H1 (cell line): ENCODE measurements around the gene EHBP1. TPM values are rescaled to one million over a fixed set of nuclear protein-coding genes. Genes with fewer than 3 reads are reported as not detected.

ENCODE experiments used
- CTCF ChIA-PET: fragments of 300-600 bp; sonication (Branson Sonifier 250); formaldehyde crosslinking; loops from one replicate; lab custom pipeline; 2021; ENCODE audit not compliant: partially characterized antibody; lab: Charles Lee
- POLR2A ChIA-PET: fragments of 300-600 bp; sonication (Branson Sonifier 250); formaldehyde crosslinking; loops from one replicate; lab custom pipeline; 2021; ENCODE audit warnings: inconsistent platforms; ENCODE audit not compliant: partially characterized antibody; lab: Charles Lee
- DNase-seq, 2 experiments: peaks; one replicate each; pipeline versions ENCODE4 v3.0.0 to v3.0.0-alpha.2; 2010 to 2022; ENCODE audit warnings: low spot score in 2 of 2, low read depth in 1 of 2, mixed read lengths in 1 of 2
- FAIRE-seq: peaks from 2 replicates; lab custom pipeline; 2011; peaks lifted over from hg19 to GRCh38; lab: Jason Lieb, UNC
- H2AFZ ChIP-seq: 2 replicates; pipeline ENCODE4 v1.8.1; 2012; ENCODE audit warnings: low read length, inconsistent platforms
- H2AK5ac ChIP-seq: 2 replicates; pipeline ENCODE4 v1.6.1; 2013; ENCODE audit warnings: low read depth, low read length
- H2BK120ac ChIP-seq: replicated peaks from 2 replicates; pipeline ENCODE3; 2013; ENCODE audit warnings: low read depth, low read length, inconsistent platforms
- H2BK12ac ChIP-seq: 2 replicates; pipeline ENCODE4 v1.6.1; 2013; ENCODE audit warnings: low read depth, low read length
- H2BK15ac ChIP-seq: 2 replicates; pipeline ENCODE4 v1.6.1; 2013; ENCODE audit warnings: low read length
- H2BK20ac ChIP-seq: 2 replicates; pipeline ENCODE4 v1.6.1; 2013; ENCODE audit warnings: low read length
- H2BK5ac ChIP-seq: 2 replicates; pipeline ENCODE4 v1.6.1; 2013; ENCODE audit warnings: low read depth, low read length
- H3K14ac ChIP-seq: 2 replicates; pipeline ENCODE4 v1.6.1; 2013; ENCODE audit warnings: inconsistent platforms; ENCODE audit not compliant: insufficient read length
- H3K18ac ChIP-seq: 2 replicates; pipeline ENCODE4 v1.6.1; 2013; ENCODE audit warnings: low read length; ENCODE audit errors: extremely low read depth
- H3K23ac ChIP-seq: 2 replicates; pipeline ENCODE4 v1.6.1; 2013; ENCODE audit warnings: inconsistent platforms; ENCODE audit not compliant: insufficient read length
- H3K23me2 ChIP-seq: 2 replicates; pipeline ENCODE4 v1.6.1; 2013; ENCODE audit warnings: low read depth, low read length
- H3K27ac ChIP-seq: 2 replicates; pipeline ENCODE4 v1.6.1; 2011; ENCODE audit warnings: low read depth, low read length, inconsistent platforms
- H3K27me3 ChIP-seq, 4 experiments: replicated peaks in 1 of 4; 1 replicate in 1 of 4; 2 replicates in 3 of 4; pipeline versions ENCODE4 v1.6.1 to v1.8.1; 2011 to 2013; ENCODE audit warnings: low read length in 3 of 4, mild to moderate bottlenecking in 3 of 4, inconsistent platforms in 2 of 4, mixed read lengths in 2 of 4, moderate library complexity in 1 of 4; ENCODE audit not compliant: control insufficient read depth in 3 of 4, insufficient read depth in 3 of 4; ENCODE audit errors: extremely low read depth in 1 of 4
- H3K36me3 ChIP-seq, 4 experiments: 2 replicates each; pipeline versions ENCODE4 v1.6.1 to v1.8.1; 2011 to 2013; ENCODE audit warnings: mild to moderate bottlenecking in 4 of 4, low read length in 3 of 4, moderate library complexity in 2 of 4, control low read depth in 1 of 4, inconsistent platforms in 1 of 4; ENCODE audit not compliant: insufficient read depth in 4 of 4, control insufficient read depth in 2 of 4
- H3K4ac ChIP-seq: replicated peaks from 2 replicates; pipeline ENCODE3; 2013; ENCODE audit warnings: low read length, low read depth, mixed read lengths, inconsistent platforms; ENCODE audit not compliant: insufficient read length
- H3K4me1 ChIP-seq, 4 experiments: replicated peaks in 1 of 4; 1 replicate in 1 of 4; 2 replicates in 3 of 4; pipeline versions ENCODE4 v1.6.1 to v1.8.1; 2011 to 2013; ENCODE audit warnings: low read length in 3 of 4, inconsistent platforms in 2 of 4, mixed read lengths in 1 of 4; ENCODE audit not compliant: insufficient read depth in 4 of 4, control insufficient read depth in 3 of 4
- H3K4me2 ChIP-seq, 2 experiments: 2 replicates each; pipeline versions ENCODE4 v1.6.1 to v1.8.1; 2011 to 2013; ENCODE audit warnings: low read depth in 2 of 2, low read length in 2 of 2, control low read depth in 1 of 2, inconsistent platforms in 1 of 2, mild to moderate bottlenecking in 1 of 2; ENCODE audit not compliant: insufficient read depth in 1 of 2
- H3K4me3 ChIP-seq, 4 experiments: fragments of 200-600, 300-600 bp in 1 of 4; sonication (generic), shearing (Covaris generic), sonication (Bioruptor Twin) in 1 of 4; 2 replicates each; pipeline versions ENCODE4 v1.5.1 to v1.8.1; 2011 to 2016; ENCODE audit warnings: low read length in 4 of 4, low read depth in 3 of 4, control low read depth in 2 of 4, inconsistent platforms in 2 of 4, mild to moderate bottlenecking in 2 of 4, mixed read lengths in 1 of 4, moderate library complexity in 1 of 4; ENCODE audit not compliant: insufficient read depth in 2 of 4; ENCODE audit errors: extremely low read depth in 1 of 4
- H3K56ac ChIP-seq: replicated peaks from 2 replicates; pipeline ENCODE3; 2013; ENCODE audit warnings: low read depth, mild to moderate bottlenecking, mixed read lengths, low read length, inconsistent platforms; ENCODE audit not compliant: insufficient read length
- H3K79me1 ChIP-seq: 2 replicates; pipeline ENCODE4 v1.6.1; 2013; ENCODE audit warnings: low read depth, low read length, control low read depth
- H3K79me2 ChIP-seq, 2 experiments: 2 replicates each; pipeline versions ENCODE4 v1.6.1 to v1.8.1; 2012 to 2013; ENCODE audit warnings: low read length in 2 of 2, mild to moderate bottlenecking in 2 of 2, inconsistent platforms in 1 of 2; ENCODE audit not compliant: insufficient read depth in 2 of 2, control insufficient read depth in 1 of 2
- H3K9ac ChIP-seq, 4 experiments: replicated peaks in 1 of 4; 1 replicate in 1 of 4; 2 replicates in 3 of 4; pipeline versions ENCODE4 v1.6.1 to v1.8.1; 2011 to 2013; ENCODE audit warnings: low read depth in 3 of 4, low read length in 3 of 4, control low read depth in 2 of 4, mild to moderate bottlenecking in 2 of 4, moderate library complexity in 2 of 4, inconsistent platforms in 1 of 4; ENCODE audit errors: extremely low read depth in 1 of 4
- H3K9me3 ChIP-seq, 2 experiments: 2 replicates each; pipeline versions ENCODE4 v1.6.1 to v1.8.1; 2012 to 2013; ENCODE audit warnings: mild to moderate bottlenecking in 2 of 2, moderate library complexity in 2 of 2, control low read depth in 1 of 2, inconsistent platforms in 1 of 2, low read depth in 1 of 2, low read length in 1 of 2, mixed read lengths in 1 of 2; ENCODE audit not compliant: insufficient read depth in 2 of 2
- H4K20me1 ChIP-seq, 2 experiments: replicated peaks in 1 of 2; 2 replicates each; pipeline versions ENCODE3 to v1.8.1; 2011 to 2013; ENCODE audit warnings: inconsistent platforms in 2 of 2, low read length in 2 of 2, mild to moderate bottlenecking in 1 of 2; ENCODE audit not compliant: insufficient read depth in 2 of 2, control insufficient read depth in 1 of 2
- H4K5ac ChIP-seq: 2 replicates; pipeline ENCODE4 v1.6.1; 2013; ENCODE audit warnings: low read length, low read depth, mixed read lengths, inconsistent platforms; ENCODE audit not compliant: insufficient read length
- H4K8ac ChIP-seq: 2 replicates; pipeline ENCODE4 v1.8.0; 2013; ENCODE audit warnings: mild to moderate bottlenecking, moderate library complexity, low read length, inconsistent platforms; ENCODE audit not compliant: insufficient read depth; ENCODE audit errors: extremely low read depth
- H4K91ac ChIP-seq: replicated peaks from 2 replicates; pipeline ENCODE3; 2013; ENCODE audit warnings: low read length, mixed read lengths, inconsistent platforms; ENCODE audit not compliant: insufficient read length
- RAD21 ChIP-seq, 2 experiments: IDR thresholded peaks in 1 of 2; conservative IDR thresholded peaks in 1 of 2; 2 replicates each; pipeline ENCODE4 v1.6.1; 2011; ENCODE audit warnings: low read depth in 2 of 2, low read length in 2 of 2, improper control_type of control experiment in 1 of 2, inconsistent platforms in 1 of 2, mild to moderate bottlenecking in 1 of 2, moderate library complexity in 1 of 2
- SP2 ChIP-seq: IDR thresholded peaks from 2 replicates; pipeline ENCODE4 v1.6.1; 2012; ENCODE audit warnings: mild to moderate bottlenecking, low read length, inconsistent platforms
- SUZ12 ChIP-seq: fragments of 200-600 bp; sonication (generic); IDR thresholded peaks from 2 replicates; pipeline ENCODE4 v1.6.1; 2012; ENCODE audit warnings: mild to moderate bottlenecking, inconsistent platforms, low read length, moderate library complexity, mixed read lengths
- ZNF274 ChIP-seq: IDR thresholded peaks from 2 replicates; pipeline ENCODE4 v1.7.0; 2012; ENCODE audit warnings: low read length, borderline replicate concordance; ENCODE audit errors: extremely low read depth
- WGBS, 2 experiments: shearing (Covaris generic) in 1 of 2; methylation state at CpG; one replicate each; pipeline versions ENCODE4 v1.1.6 to v1.1.7; 2013 to 2015; ENCODE audit warnings: low lambda C conversion rate in 2 of 2, mixed read lengths in 2 of 2, inconsistent platforms in 1 of 2, low coverage in 1 of 2, missing lambda C conversion rate in 1 of 2; ENCODE audit not compliant: insufficient replicate concordance in 2 of 2, insufficient coverage in 1 of 2, insufficient read length in 1 of 2; ENCODE audit errors: extremely low coverage in 1 of 2, missing lambda C conversion rate in 1 of 2; 5-methylcytosine and 5-hydroxymethylcytosine counted together
- polyA plus RNA-seq, 7 experiments: library from polyadenylated mRNA; depleted of rRNA in 3 of 7; stranded (reverse) in 5 of 7; unstranded in 2 of 7; fragments of >200 nt in 5 of 7; fragments of 200-250 nt in 2 of 7; gene quantifications; 1 replicate in 5 of 7; 2 replicates in 1 of 7; 4 replicates in 1 of 7; pipeline versions ENCODE4 v1.2.1 to v1.2.3, GENCODE V29; 2011 to 2013; ENCODE audit warnings: missing spikeins in 2 of 7, mixed read lengths in 2 of 7
- total RNA-seq: library from RNA; stranded (reverse); fragmentation: NEBNext Ultra II Directional; extraction: Animal tissue kit (Norgen Biotek cat#: 25700); gene quantifications from 2 replicates; pipeline ENCODE4 v1.2.1, GENCODE V29; 2021
- TF ChIP-seq, protein P1 (sequence below), 3 experiments: IDR thresholded peaks; 1 replicate in 2 of 3; 2 replicates in 1 of 3; pipeline versions ENCODE4 v1.5.1 to v1.6.1; 2011; ENCODE audit warnings: low read length in 3 of 3, mild to moderate bottlenecking in 3 of 3, inconsistent platforms in 2 of 3, low read depth in 1 of 3, moderate library complexity in 1 of 3; ENCODE audit not compliant: insufficient read depth in 1 of 3; ENCODE audit errors: control extremely low read depth in 1 of 3
- TF ChIP-seq, protein P2 (sequence below): IDR thresholded peaks from 2 replicates; pipeline ENCODE4 v1.6.1; 2012; ENCODE audit warnings: inconsistent platforms

EHBP1 gene
- total and polyA plus RNA-seq, 2 of the 8 experiments (the other 6 are each of a cell fraction or from before 2014, with no cell fraction given) = 12.0 to 64.1 TPM

DNA sequence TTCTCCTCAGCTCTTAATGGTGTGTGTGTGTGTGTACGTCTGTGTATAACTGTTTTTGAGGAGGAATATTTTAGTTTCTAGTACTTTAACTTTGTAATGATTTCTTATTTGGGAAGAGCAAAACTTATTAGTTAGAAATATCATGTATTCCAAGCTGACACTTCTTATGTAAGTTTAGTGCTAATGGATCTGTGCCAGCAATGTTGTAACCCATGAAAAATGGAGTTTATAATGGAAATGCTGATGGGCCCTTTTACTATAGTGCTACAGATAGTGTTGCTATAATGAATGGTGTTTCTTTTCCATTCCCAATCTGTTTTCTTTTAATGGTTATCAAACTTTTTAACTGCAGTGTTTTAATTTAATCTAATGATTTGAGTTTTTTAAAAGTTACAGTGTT, 295.3 kb downstream of the EHBP1 start:
- H2BK12ac ChIP-seq = no peak overlapping the region
- no peak overlapping the region for H3K23ac ChIP-seq
- no peak overlapping the region for H3K4ac ChIP-seq
- H3K14ac ChIP-seq = no peak overlapping the region
- no peak overlapping the region for H4K8ac ChIP-seq
- DNase-seq = no peak
- no peak overlapping the region for H2BK15ac ChIP-seq
- H3K79me2 ChIP-seq = no peaks in the 10 kb centered on the region
- H2AK5ac ChIP-seq = no peak overlapping the region
- H3K27me3 ChIP-seq = no peaks in the 10 kb centered on the region
- H3K18ac ChIP-seq = no peak overlapping the region
- no peak overlapping the region for H3K27ac ChIP-seq
- peaks cover 0 to 7% (median 3%) of the 10 kb centered on the region in 4 experiments; a peak in 4 of 8 replicates for H3K36me3 ChIP-seq
- peak overlapping the region in 1 of 4 experiments; percentile 34; a peak in 1 of 7 replicates for H3K9ac ChIP-seq
- H2BK5ac ChIP-seq = no peak overlapping the region
- no peak for FAIRE-seq
- no peak overlapping the region for H3K4me3 ChIP-seq
- H4K5ac ChIP-seq = no peak overlapping the region
- 82% methylated on average over 1 of the region's 1 CpG; no CpG with 5 or more reads in 1 of the 2 experiments for WGBS, 2 experiments
- ChIA-PET CTCF (no interaction called here), POLR2A (no interaction called here)
- H4K91ac ChIP-seq = no peak overlapping the region
- H3K4me1 ChIP-seq = no peaks in the 10 kb centered on the region
- no peaks in the 10 kb centered on the region for H3K23me2 ChIP-seq
- no peaks in the 10 kb centered on the region for H3K79me1 ChIP-seq
- H3K4me2 ChIP-seq = no peak overlapping the region
- no peaks in the 10 kb centered on the region for H3K9me3 ChIP-seq
- H2AFZ ChIP-seq = no peak overlapping the region
- H2BK120ac ChIP-seq = no peak overlapping the region
- TF ChIP-seq, protein P1, sequence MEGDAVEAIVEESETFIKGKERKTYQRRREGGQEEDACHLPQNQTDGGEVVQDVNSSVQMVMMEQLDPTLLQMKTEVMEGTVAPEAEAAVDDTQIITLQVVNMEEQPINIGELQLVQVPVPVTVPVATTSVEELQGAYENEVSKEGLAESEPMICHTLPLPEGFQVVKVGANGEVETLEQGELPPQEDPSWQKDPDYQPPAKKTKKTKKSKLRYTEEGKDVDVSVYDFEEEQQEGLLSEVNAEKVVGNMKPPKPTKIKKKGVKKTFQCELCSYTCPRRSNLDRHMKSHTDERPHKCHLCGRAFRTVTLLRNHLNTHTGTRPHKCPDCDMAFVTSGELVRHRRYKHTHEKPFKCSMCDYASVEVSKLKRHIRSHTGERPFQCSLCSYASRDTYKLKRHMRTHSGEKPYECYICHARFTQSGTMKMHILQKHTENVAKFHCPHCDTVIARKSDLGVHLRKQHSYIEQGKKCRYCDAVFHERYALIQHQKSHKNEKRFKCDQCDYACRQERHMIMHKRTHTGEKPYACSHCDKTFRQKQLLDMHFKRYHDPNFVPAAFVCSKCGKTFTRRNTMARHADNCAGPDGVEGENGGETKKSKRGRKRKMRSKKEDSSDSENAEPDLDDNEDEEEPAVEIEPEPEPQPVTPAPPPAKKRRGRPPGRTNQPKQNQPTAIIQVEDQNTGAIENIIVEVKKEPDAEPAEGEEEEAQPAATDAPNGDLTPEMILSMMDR (IDR thresholded peaks at IDR 0.05; ENCODE audit: control extremely low read depth in 1 of 3, insufficient read depth in 1 of 3, low read depth in 1 of 3, low read length in 3 of 3) = no peak
- TF ChIP-seq SUZ12 = no peak
- no peak for TF ChIP-seq SP2
- TF ChIP-seq RAD21 (IDR thresholded peaks at IDR 0.05 in 1 of 2, conservative IDR thresholded peaks at IDR 0.05 in 1 of 2; ENCODE audit: low read depth in 2 of 2, low read length in 2 of 2) = no peak
- TF ChIP-seq, protein P2, sequence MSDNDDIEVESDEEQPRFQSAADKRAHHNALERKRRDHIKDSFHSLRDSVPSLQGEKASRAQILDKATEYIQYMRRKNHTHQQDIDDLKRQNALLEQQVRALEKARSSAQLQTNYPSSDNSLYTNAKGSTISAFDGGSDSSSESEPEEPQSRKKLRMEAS = no peak
- no peak for TF ChIP-seq ZNF274
- H2BK20ac ChIP-seq = no peak overlapping the region
- no peaks in the 10 kb centered on the region for H4K20me1 ChIP-seq
- no peak overlapping the region for H3K56ac ChIP-seq
